ENCODE results near the gene PECR.
"Not testable (repeated sequence)": the region's sequence is repeated elsewhere in the genome, so short reads cannot be mapped to it uniquely, and the experiment has no call there.

The PECR gene

DNA sequence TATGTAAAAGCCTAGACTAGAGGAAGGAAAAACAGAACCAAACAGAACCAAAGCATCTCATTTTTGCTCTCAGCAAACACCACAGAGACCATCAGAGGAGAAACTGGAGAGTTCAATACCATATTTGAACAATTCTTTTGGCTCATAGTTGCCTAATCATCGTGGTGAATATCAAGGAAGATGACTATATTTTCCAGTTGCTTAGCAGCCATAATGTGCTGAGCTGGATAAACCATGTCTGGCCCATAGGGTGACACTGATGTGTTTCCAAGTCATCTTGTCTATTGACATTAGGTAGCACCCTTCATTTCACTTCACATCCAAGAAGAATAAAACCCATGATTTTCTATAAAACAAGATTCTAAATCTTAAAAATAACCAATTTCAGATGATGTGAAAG lies 21.6 kb upstream of the PECR start:
- no peak for DNase-seq

DNA sequence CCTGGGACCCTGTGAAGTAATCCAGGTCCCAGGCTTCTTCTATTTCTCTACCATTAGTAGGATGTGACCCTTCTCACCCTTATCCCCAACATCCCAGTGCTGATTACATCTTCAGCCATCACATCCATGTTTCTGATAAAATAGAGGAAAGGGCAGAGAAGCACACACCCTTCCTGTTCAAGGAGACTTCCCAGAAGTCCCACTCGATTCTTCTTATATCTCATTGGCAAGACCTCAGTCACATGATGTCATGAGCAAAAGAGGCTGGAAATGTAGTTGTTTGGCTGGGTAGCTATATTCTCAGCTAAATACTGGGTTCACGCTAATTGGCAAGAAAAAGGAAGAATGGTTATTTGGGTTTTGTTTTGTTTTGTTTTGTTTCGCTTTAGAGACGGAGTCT lies 19.5 kb upstream of the PECR start:
- no peak for DNase-seq

DNA sequence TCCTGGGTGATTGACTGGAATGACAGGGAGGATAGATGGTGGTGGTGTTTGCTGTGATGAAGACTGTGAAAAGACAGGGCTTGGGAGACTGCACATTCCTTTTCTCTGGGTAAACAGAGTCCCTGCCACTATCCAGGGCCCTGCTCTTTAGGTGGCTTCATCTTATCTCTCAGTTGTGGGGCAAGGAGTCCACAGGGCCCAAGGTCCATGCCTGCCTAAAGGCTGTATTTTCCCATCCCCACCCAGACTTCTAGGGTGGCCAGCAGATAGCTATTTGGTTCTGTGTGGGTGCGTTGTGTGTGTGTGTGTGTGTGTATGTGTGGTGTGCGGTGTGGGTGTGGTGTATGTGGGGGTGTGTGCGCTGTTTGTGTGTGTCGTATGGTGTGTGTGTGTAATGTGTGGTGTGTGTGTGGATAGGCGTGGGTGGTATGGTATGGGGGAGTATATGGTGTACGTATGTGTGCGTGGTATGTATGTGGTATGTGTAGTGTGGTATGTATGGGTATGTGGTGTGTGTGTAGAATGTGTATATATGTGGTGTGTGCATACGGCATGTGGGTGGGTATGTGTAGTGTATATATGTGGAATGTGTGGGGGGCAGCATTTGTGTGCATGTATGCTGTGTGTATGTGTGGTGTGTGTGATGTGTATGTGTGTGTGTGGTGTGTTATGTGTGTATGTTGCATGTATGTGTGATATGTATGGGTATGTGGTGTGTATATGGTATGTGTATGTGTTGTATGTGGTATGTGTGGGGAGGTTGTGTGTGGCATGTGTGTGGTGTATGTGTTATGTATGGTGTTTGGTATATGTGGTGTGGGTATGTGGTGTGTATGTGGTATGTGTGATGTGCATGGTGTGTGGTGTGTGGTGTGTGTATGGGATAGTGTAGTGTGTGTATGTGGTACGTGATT lies 17.1 kb upstream of the PECR start:
- DNase-seq = no peak

DNA sequence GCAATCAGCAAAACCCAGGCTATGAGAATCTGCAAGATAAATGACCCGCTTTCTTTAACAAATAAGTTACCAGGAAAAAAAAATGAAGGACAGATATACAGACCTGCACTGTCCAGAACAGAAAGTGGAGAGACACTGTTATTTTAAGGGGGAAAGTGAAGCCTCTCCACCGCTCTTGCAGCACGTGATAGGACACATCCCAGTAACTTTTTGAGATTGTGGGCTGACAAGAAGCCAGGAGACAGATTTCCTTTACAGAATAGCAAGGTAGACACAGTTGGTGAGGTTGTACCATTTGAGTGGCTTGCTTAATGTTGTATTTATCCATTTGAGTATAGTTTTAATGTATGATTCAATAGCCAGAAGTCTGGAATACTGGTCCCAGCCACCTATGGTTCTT lies 13.1 kb upstream of the PECR start:
- no peak for DNase-seq

- no peak for DNase-seq
Observed at GRCh38 chr2:216092646-216093045, 11.0 kb upstream of the PECR start.

- no peak for DNase-seq
Observed at GRCh38 chr2:216090369-216090786, 8.8 kb upstream of the PECR start.

DNA sequence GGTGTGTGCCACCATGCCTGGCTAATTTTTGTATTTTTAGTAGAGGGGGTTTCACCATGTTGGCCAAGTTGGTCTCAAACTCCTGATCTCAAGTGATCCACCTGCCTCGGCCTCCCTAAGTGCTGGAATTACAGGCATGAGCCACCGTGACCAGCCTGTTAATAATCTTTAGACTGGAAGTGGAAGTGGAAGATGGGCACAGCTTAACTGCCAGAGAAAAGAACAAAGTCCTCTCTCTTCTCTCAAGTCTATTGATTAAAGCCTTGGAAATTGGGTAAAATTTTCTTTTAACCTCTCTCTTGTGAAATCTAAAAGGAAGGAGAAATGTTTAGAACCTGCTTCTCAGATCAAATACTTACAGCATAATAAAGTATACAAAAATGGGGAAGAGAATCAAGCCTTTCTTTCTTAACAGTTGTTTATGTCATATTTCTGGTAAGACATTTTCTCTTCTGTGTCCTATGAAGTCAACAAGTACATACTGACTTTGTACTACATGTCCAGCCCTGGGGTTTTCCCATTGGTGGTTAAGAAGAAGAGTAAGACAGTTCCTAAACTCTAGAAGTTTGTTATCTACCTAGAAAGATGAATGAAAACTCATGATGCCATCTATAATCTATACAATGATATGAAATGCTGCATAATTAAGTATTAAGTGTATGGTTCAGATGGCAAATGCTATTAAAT lies 4.7 kb upstream of the PECR start:
- no peak for DNase-seq

GRCh38 chr2:216084547-216084946 lies 2.9 kb upstream of the PECR start:
- DNase-seq = no peak

- no peak for DNase-seq
Observed at GRCh38 chr2:216083464-216084281, 2.1 kb upstream of the PECR start.

DNA sequence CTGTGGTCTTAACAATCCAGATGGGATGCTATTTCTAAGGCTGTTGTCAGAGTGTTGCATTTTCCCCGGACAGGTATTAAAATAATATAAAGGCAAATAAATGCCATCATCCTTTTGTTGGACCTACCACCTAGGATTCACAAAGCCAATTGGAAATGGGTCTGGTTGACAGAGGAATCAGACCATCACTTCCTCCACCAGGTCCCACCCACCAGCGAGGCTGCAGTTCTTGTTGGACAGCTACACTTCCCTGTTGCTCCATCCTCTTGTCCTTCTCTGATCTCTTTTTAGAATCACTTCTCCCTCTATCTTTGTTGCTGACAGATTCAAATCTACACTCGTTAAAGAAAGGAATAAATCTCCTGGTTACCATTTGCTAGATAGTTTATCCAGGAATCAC lies 1.2 kb upstream of the PECR start:
- no peak for DNase-seq

GRCh38 chr2:216082117-216082711 lies 605 bp upstream of the PECR start:
- DNase-seq = no peak

- no peak for DNase-seq
Observed at GRCh38 chr2:216081012-216081411, 597 bp downstream of the PECR start.

DNA sequence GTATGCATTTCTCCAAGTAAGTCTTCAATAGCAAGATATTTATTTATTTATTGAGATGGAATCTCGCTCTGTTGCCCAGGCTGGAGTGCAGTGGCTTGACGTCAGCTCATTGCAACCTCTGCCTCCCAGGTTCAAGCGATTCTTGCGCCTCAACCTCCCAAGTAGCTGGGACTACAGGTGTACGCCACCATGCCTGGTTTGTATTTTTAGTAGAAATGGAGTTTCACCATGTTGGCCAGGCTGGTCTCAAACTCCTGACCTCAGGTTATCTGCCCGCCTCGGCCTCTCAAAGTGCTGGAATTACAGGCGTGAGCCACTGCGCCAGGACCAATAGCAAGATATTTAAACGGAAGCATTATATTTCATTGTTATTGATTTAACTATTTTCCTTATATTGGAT lies 1.6 kb downstream of the PECR start:
- not testable (repeated sequence) for DNase-seq

DNA sequence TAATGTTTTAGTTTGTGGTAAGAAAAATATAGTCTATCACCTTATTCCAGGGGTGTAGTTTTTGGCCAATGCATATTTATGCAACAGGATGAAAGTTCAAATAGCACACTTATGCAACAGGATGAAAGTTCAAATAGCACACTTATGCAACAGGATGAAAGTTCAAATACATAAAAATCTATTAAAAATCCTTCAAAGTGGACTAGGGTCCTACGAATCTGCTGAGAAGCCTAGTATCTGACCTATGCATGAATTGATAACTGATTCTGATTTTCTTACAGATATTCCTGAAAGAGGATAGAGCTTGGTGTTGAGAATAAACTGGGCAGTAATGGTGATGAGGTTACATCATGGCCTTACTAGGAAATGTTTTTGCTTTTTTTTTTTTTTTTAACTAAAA lies 2.8 kb downstream of the PECR start:
- no peak for DNase-seq

DNA sequence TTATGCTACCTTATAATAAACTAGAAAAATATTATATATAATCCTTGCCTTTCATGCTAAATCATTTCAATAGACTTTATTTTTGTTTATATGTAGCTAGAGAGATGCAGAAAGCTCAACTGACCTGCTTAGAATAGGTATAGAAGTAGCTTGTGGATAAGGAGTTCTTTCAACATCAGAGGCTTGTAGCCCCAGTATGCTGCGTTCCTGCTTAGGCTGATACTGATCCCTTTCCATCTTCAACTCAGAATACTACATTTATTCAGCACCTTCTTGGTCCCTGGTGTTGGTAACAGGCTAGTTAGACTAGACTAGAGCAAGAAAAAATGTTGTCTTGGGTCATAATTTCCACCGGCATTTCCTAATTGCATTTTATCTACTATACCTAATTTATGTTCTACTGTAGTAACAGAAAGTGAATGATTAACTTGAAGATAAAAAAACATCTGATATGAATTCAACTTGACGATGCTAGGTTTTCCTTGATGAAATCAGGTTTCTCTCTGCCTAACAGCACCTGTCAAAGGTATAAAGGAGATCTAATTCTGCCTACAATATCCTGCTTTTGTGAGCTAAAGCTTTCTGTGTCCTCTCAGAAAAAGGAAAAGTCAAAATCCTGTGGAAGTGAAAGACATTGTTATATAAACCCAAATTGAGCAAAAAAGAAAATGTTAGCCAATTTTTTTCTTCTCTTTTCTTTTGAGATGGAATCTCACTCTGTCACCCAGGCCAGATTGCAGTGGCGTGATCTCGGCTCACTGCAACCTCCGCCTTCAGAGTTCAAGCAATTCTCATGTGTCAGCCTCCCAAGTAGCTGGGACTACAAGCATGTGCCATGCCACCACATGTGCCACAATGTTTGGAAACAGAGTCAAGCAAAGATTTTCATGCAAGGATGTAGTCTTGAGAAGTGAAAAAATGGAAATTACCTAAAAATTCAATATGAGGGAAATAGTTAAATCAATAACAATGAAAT lies 5.8 kb downstream of the PECR start:
- no peak for DNase-seq

- DNase-seq = no peak
Observed at GRCh38 chr2:216074794-216075193, 6.8 kb downstream of the PECR start.

DNA sequence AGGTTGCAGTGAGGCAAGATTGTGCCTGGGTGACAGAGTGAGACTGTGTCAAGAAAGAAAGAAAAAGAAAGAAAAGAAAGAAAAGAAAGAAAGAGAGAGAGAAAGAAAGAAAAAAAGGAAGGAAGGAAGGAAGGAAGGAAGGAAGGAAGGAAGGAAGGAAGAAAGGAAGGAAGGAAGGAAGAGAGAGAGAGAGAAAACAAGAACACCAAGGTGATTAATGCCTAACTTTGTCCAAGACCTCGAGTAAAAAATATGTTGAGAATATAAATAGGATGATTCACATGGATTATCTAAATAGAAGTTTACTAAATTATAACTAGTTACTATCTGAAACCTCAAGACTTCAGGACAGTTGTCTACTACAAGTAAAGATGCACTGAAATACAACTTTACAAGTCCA lies 7.2 kb downstream of the PECR start:
- no peak for DNase-seq

DNA sequence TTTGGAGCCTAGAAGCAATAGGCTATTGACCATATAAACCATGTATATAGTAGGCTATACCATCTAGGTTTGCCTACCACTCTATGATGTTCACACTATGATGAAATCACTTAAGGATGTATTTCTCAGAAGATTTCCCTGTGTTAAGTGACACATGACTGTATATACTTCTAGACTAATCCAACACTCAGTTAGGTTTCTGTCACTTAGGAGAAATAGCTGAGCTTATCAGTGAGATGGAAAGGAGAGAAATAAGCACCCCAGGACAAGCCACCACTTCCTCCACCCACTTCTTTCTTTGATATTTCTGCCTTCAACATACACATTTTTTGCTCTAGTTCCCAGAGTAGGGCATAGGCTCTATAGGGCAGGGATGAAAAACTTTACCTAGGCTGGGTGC lies 7.8 kb downstream of the PECR start:
- DNase-seq = no peak

DNA sequence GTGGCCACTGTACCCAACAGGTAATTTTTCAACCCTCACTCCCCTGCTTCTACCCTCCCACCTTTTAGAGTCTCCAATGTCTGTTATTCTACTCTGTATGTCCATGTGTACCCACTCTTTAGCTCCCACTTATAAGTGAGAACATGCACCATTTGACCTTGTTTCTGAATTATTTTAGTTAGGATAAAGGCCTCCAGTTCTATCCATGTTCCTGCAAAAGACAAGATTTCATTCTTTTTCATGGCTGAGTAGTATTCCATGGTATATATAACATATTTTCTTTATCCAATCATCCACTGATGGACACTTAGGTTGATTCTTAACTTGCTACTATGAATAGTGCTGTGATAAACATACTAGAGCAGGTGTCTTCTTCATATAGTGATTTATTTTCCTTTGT lies 9.1 kb downstream of the PECR start:
- DNase-seq = no peak

DNA sequence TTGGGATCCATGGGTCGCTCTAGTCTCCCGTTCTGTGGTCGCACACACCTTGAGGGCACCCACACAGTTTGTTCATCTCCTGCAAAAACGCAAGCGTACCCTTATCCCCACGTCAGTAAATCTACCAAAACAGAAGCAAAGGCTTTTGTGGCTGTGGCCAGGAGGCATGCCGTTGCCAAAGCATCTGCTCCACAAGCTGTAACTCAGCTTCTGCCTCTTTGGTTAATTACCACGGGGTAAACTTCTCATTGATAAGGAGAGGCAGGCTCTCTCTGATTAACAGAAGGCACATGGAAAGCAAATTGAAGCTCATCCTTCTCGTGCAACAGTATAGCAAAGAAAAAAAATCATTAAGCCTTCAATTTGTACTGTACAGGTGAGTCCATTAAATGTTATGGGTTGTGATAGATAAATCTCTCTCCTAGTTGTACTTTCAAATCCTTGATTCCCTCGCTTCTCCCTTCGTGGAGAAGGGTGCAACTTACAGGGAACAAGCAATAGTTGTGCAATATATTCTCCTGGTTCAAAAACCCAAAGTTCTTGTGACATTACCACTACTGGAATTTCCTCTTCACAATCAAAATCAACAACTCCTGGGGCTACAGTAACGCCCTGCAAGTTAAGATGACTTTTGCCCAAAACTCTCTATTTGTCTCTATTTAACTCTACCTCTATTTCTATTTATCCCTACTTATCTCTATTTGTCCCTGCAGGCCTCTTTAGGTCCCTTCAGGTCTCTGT lies 10.3 kb downstream of the PECR start:
- no peak for DNase-seq

- DNase-seq = no peak
Observed at GRCh38 chr2:216070195-216070594, 11.4 kb downstream of the PECR start.

Measured in amniotic stem cell (primary cell).